ENCODE data around the gene PLA2G4A. TPM values are rescaled to one million over a fixed set of nuclear protein-coding genes. Genes with fewer than 3 reads are reported as not detected.

The PLA2G4A gene
- total and polyA plus RNA-seq, 2 experiments from 2014 or later: 1.1 to 3.8 TPM

DNA sequence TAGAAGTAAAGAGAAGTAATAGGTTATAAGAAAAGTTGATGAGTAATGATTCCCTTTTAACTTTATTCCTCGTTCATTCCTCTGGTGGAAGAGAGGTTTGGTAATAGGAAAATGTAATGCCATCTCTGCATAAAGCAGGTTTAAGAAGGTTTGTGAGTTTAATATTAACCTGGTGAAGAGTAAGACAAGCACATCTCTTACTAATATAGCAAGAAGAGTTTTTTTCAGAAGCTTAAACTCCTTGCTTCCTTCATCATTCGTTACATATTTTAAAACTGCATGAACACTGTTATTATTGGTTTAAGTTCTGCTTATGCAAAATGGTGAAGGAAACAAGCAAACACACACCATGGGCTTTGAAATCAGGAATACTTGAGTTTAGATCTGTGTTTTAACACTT is 9.2 kb upstream of the PLA2G4A start:
- Histone ChIP-seq H3K4me3 (no peak overlapping the region), H4K20me1 (replicated peaks; ENCODE audit: insufficient read depth) (no peaks in the 10 kb centered on the region), H3K27ac (ENCODE audit: low read depth) (no peak overlapping the region), H2AFZ (no peak overlapping the region), H3K4me2 (no peak overlapping the region), H3K9me2 (ENCODE audit: insufficient read depth) (no peaks in the 10 kb centered on the region), H3F3A (replicated peaks; ENCODE audit: low read depth) (no peaks in the 10 kb centered on the region), H3K27me3 (ENCODE audit: insufficient read depth) (no peaks in the 10 kb centered on the region), H3K79me2 (replicated peaks; ENCODE audit: insufficient read depth) (no peaks in the 10 kb centered on the region), H3K4me1 (ENCODE audit: insufficient read depth) (no peaks in the 10 kb centered on the region), H3K36me3 (ENCODE audit: insufficient read depth) (no peaks in the 10 kb centered on the region)
- ATAC-seq (no peak), DNase-seq (ENCODE audit: low spot score) (no peak)
- TF ChIP-seq EZH2phosphoT487 (IDR thresholded peaks at IDR 0.05; ENCODE audit: unreplicated experiment): no peak
- TF ChIP-seq, protein P1, sequence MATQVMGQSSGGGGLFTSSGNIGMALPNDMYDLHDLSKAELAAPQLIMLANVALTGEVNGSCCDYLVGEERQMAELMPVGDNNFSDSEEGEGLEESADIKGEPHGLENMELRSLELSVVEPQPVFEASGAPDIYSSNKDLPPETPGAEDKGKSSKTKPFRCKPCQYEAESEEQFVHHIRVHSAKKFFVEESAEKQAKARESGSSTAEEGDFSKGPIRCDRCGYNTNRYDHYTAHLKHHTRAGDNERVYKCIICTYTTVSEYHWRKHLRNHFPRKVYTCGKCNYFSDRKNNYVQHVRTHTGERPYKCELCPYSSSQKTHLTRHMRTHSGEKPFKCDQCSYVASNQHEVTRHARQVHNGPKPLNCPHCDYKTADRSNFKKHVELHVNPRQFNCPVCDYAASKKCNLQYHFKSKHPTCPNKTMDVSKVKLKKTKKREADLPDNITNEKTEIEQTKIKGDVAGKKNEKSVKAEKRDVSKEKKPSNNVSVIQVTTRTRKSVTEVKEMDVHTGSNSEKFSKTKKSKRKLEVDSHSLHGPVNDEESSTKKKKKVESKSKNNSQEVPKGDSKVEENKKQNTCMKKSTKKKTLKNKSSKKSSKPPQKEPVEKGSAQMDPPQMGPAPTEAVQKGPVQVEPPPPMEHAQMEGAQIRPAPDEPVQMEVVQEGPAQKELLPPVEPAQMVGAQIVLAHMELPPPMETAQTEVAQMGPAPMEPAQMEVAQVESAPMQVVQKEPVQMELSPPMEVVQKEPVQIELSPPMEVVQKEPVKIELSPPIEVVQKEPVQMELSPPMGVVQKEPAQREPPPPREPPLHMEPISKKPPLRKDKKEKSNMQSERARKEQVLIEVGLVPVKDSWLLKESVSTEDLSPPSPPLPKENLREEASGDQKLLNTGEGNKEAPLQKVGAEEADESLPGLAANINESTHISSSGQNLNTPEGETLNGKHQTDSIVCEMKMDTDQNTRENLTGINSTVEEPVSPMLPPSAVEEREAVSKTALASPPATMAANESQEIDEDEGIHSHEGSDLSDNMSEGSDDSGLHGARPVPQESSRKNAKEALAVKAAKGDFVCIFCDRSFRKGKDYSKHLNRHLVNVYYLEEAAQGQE (IDR thresholded peaks at IDR 0.05; ENCODE audit: unreplicated experiment): no peak
- TF ChIP-seq, protein P2, sequence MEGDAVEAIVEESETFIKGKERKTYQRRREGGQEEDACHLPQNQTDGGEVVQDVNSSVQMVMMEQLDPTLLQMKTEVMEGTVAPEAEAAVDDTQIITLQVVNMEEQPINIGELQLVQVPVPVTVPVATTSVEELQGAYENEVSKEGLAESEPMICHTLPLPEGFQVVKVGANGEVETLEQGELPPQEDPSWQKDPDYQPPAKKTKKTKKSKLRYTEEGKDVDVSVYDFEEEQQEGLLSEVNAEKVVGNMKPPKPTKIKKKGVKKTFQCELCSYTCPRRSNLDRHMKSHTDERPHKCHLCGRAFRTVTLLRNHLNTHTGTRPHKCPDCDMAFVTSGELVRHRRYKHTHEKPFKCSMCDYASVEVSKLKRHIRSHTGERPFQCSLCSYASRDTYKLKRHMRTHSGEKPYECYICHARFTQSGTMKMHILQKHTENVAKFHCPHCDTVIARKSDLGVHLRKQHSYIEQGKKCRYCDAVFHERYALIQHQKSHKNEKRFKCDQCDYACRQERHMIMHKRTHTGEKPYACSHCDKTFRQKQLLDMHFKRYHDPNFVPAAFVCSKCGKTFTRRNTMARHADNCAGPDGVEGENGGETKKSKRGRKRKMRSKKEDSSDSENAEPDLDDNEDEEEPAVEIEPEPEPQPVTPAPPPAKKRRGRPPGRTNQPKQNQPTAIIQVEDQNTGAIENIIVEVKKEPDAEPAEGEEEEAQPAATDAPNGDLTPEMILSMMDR (conservative IDR thresholded peaks at IDR 0.05; ENCODE audit: low read depth in 2 of 2): no peak
- no peak for TF ChIP-seq EZH2 (IDR thresholded peaks at IDR 0.05; ENCODE audit: low read depth, unreplicated experiment)
- TF ChIP-seq STAT1 (IDR thresholded peaks at IDR 0.05; ENCODE audit: unreplicated experiment): no peak
- TF ChIP-seq JUNB (IDR thresholded peaks at IDR 0.05; ENCODE audit: unreplicated experiment): no peak
- TF ChIP-seq ZNF331 (CRISPR knock-in tag; IDR thresholded peaks at IDR 0.05; ENCODE audit: low read depth): no peak
- TF ChIP-seq, protein P3, sequence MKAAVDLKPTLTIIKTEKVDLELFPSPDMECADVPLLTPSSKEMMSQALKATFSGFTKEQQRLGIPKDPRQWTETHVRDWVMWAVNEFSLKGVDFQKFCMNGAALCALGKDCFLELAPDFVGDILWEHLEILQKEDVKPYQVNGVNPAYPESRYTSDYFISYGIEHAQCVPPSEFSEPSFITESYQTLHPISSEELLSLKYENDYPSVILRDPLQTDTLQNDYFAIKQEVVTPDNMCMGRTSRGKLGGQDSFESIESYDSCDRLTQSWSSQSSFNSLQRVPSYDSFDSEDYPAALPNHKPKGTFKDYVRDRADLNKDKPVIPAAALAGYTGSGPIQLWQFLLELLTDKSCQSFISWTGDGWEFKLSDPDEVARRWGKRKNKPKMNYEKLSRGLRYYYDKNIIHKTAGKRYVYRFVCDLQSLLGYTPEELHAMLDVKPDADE (IDR thresholded peaks at IDR 0.05): no peak
- TF ChIP-seq POLR2AphosphoS5 (IDR thresholded peaks at IDR 0.05; ENCODE audit: low read depth): no peak
- no peak for TF ChIP-seq NANOG (IDR thresholded peaks at IDR 0.05; ENCODE audit: borderline replicate concordance)
- TF ChIP-seq ZNF114 (CRISPR knock-in tag; IDR thresholded peaks at IDR 0.05): no peak
- TF ChIP-seq, protein P4, sequence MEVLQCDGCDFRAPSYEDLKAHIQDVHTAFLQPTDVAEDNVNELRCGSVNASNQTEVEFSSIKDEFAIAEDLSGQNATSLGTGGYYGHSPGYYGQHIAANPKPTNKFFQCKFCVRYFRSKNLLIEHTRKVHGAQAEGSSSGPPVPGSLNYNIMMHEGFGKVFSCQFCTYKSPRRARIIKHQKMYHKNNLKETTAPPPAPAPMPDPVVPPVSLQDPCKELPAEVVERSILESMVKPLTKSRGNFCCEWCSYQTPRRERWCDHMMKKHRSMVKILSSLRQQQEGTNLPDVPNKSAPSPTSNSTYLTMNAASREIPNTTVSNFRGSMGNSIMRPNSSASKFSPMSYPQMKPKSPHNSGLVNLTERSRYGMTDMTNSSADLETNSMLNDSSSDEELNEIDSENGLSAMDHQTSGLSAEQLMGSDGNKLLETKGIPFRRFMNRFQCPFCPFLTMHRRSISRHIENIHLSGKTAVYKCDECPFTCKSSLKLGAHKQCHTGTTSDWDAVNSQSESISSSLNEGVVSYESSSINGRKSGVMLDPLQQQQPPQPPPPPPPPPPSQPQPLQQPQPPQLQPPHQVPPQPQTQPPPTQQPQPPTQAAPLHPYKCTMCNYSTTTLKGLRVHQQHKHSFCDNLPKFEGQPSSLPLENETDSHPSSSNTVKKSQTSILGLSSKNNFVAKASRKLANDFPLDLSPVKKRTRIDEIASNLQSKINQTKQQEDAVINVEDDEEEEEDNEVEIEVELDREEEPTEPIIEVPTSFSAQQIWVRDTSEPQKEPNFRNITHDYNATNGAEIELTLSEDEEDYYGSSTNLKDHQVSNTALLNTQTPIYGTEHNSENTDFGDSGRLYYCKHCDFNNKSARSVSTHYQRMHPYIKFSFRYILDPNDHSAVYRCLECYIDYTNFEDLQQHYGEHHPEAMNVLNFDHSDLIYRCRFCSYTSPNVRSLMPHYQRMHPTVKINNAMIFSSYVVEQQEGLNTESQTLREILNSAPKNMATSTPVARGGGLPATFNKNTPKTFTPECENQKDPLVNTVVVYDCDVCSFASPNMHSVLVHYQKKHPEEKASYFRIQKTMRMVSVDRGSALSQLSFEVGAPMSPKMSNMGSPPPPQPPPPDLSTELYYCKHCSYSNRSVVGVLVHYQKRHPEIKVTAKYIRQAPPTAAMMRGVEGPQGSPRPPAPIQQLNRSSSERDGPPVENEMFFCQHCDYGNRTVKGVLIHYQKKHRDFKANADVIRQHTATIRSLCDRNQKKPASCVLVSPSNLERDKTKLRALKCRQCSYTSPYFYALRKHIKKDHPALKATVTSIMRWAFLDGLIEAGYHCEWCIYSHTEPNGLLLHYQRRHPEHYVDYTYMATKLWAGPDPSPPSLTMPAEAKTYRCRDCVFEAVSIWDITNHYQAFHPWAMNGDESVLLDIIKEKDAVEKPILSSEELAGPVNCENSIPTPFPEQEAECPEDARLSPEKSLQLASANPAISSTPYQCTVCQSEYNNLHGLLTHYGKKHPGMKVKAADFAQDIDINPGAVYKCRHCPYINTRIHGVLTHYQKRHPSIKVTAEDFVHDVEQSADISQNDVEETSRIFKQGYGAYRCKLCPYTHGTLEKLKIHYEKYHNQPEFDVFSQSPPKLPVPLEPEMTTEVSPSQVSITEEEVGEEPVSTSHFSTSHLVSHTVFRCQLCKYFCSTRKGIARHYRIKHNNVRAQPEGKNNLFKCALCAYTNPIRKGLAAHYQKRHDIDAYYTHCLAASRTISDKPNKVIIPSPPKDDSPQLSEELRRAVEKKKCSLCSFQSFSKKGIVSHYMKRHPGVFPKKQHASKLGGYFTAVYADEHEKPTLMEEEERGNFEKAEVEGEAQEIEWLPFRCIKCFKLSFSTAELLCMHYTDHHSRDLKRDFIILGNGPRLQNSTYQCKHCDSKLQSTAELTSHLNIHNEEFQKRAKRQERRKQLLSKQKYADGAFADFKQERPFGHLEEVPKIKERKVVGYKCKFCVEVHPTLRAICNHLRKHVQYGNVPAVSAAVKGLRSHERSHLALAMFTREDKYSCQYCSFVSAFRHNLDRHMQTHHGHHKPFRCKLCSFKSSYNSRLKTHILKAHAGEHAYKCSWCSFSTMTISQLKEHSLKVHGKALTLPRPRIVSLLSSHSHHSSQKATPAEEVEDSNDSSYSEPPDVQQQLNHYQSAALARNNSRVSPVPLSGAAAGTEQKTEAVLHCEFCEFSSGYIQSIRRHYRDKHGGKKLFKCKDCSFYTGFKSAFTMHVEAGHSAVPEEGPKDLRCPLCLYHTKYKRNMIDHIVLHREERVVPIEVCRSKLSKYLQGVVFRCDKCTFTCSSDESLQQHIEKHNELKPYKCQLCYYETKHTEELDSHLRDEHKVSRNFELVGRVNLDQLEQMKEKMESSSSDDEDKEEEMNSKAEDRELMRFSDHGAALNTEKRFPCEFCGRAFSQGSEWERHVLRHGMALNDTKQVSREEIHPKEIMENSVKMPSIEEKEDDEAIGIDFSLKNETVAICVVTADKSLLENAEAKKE (CRISPR knock-in tag; IDR thresholded peaks at IDR 0.05): no peak
- H3K27me3 Mint-ChIP-seq (ENCODE audit: insufficient read depth, low read depth, poor library complexity): peaks cover 1% of the 10 kb centered on the region
- no peak overlapping the region for H3K27ac Mint-ChIP-seq
- no peaks in the 10 kb centered on the region for H3K4me1 Mint-ChIP-seq
- no peak overlapping the region for H3K4me3 Mint-ChIP-seq
- no peaks in the 10 kb centered on the region for H3K9me3 Mint-ChIP-seq
- H3K36me3 Mint-ChIP-seq (ENCODE audit: low read depth): no peaks in the 10 kb centered on the region
